Left cardiac atrium (tissue), 4 donors: ENCODE measurements around the gene NBPF1. TPM values are rescaled to one million over a fixed set of nuclear protein-coding genes. Genes with fewer than 3 reads are reported as not detected.
"Not testable (repeated sequence)": the region's sequence is repeated elsewhere in the genome, so short reads cannot be mapped to it uniquely, and the experiment has no call there.

Experiments
- ATAC-seq, 2 donors: fragments of 200-7000 bp; cut with Tn5 transposase; one replicate each; pipeline ENCODE4 v1.9.1; 2020; ENCODE audit warnings: mild to moderate bottlenecking in 2 of 2, moderate library complexity in 2 of 2
- DNase-seq: peaks from one replicate; pipeline ENCODE4 v3.0.0-alpha.2; 2020
- intact Hi-C, 2 donors: fragments of 100-400 bp; cut with DNase I; formaldehyde crosslinking; loops; one replicate each; pipeline versions ENCODE4 v1.14.1 to v1.15.1; 2022 to 2023
- long read RNA-seq: library from polyadenylated mRNA; unstranded; transcript quantifications from one replicate; pipeline ENCODE4 v2.0.0, GENCODE V29; 2021
- total RNA-seq, 2 donors: library from RNA; stranded (reverse); fragmentation: NEBNext Ultra II Directional; extraction: Animal tissue kit (Norgen Biotek cat#: 25700); gene quantifications; one replicate each; pipeline ENCODE4 v1.2.1, GENCODE V29; 2021
- donor health status: DM: no; HTN: yes; CAD: no.
- donor health status: DM: no; HTN: yes; CAD: no; lungs with severe emphysema.
- donor health status: DM: yes; HTN: yes; CAD: no.
- donor health status: Dilated cardiomyopathy.

The NBPF1 gene
- 10 to 100 TPM; 11.6 to 17.5 TPM for total RNA-seq
- long read RNA-seq, partial matches to known transcripts = 0 of 6 reads
- long read RNA-seq, other reads (novel, unspliced or antisense) = 3 of 6 reads

- peak; percentile 99 for ATAC-seq
- intact Hi-C loops = no loop called here
- DNase-seq = peak; percentile 99
Measured at GRCh38 chr1:16613185-16614147, at the start of gene NBPF1. Gene NBPF1 (minus strand): TSS chr1:16613564.

DNA sequence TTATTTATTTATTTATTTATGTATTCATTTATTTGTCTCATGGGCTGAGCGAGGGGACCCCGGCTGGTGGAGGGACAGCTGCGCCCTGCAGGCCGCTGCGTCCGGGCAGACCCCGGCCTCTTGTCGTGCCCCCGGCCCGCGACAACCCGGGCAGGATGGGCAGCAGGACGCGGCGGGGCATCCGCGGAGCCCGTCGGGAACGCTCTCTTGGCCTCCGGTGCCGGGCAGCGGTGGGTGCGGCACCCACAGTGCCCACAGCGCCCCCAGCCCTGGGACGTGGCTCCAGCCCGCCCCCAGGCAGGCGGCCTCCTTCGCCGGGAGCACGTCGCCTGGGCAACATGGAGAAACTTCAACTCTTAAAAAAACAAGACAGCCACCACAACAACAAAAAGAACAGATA is 44.9 kb upstream of the NBPF1 start:
- peak; percentile 30 to 42 for ATAC-seq
- DNase-seq, intact Hi-C loops: not testable (repeated sequence)

GRCh38 chr1:16656981-16657683 is 43.8 kb upstream of the NBPF1 start:
- peak; percentile 44 to 70 for ATAC-seq
- intact Hi-C loops, DNase-seq: not testable (repeated sequence)

DNA sequence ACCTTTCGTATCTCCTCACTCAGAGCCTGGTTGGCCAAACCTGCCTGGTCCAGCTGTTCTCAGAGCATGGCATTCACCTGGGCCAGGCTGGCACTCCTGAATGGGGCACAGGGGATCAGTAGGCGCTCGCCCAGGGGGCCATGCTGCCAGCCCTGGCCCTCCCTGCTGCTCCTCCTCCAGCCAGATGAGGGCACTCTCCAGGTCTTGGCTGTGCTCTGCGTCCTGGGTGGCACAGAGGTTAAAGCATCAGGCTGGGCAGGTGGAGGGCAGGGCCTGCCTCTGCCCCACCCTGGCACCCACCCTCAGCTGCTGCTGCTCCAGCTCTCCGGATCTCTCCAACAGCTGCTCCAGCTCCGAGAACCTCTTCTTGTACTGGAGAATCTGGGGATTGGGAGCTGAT is 43.2 kb upstream of the NBPF1 start:
- intact Hi-C loops = not testable (repeated sequence)

GRCh38 chr1:16651560-16651959 is 38.2 kb upstream of the NBPF1 start:
- ATAC-seq, intact Hi-C loops: not testable (repeated sequence)

More for the DNA sequence above, 43.2 kb upstream of the NBPF1 start:
- not testable (repeated sequence) for DNase-seq, ATAC-seq

GRCh38 chr1:16649960-16650359 is 36.6 kb upstream of the NBPF1 start:
- ATAC-seq, intact Hi-C loops: not testable (repeated sequence)

More at GRCh38 chr1:16651560-16651959, 38.2 kb upstream of the NBPF1 start:
- not testable (repeated sequence) for DNase-seq

GRCh38 chr1:16649390-16649789 is 36.0 kb upstream of the NBPF1 start:
- DNase-seq = peak; percentile 22
- intact Hi-C loops, ATAC-seq: not testable (repeated sequence)

More at GRCh38 chr1:16649960-16650359, 36.6 kb upstream of the NBPF1 start:
- not testable (repeated sequence) for DNase-seq

GRCh38 chr1:16648756-16649155 is 35.4 kb upstream of the NBPF1 start:
- ATAC-seq, intact Hi-C loops: not testable (repeated sequence)
- DNase-seq = peak; percentile 22

GRCh38 chr1:16648250-16648649 is 34.9 kb upstream of the NBPF1 start:
- ATAC-seq, intact Hi-C loops: not testable (repeated sequence)
- peak; percentile 16 for DNase-seq

DNA sequence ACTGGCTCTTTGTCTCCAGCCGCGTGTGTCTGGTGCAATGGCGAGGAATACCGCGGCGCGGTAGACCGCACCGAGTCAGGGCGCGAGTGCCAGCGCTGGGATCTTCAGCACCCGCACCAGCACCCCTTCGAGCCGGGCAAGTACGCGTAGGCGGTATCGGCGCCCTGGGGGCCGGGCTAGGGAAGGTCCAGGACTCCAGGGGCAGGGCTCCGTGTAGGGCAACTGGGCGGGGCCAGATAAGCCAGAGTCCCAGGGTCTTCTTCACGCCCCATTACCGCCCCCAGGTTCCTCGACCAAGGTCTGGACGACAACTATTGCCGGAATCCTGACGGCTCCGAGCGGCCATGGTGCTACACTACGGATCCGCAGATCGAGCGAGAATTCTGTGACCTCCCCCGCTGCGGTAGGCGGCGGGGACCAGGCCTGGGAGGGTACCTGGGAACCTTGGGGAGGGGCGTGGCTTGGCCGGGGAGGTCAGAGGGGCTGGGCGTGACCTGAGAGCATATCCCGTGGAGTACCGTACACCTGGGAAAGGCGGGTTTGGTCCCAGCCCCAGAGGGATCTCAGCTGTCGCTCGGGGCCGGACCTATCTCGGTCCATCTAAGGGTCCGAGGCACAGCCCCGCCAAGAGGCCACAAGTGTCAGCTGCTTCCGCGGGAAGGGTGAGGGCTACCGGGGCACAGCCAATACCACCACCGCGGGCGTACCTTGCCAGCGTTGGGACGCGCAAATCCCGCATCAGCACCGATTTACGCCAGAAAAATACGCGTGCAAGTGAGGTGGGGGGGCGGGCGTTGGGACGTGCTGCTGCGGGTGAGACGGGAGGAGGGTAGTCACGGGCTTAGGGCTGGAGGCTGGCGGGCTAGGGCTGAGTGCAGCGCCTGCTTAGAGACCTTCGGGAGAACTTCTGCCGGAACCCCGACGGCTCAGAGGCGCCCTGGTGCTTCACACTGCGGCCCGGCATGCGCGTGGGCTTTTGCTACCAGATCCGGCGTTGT is 34.1 kb upstream of the NBPF1 start:
- DNase-seq = peak; percentile 25
- intact Hi-C loops = not testable (repeated sequence)
- peak in 1 of 2 donors; percentile 4 for ATAC-seq

DNA sequence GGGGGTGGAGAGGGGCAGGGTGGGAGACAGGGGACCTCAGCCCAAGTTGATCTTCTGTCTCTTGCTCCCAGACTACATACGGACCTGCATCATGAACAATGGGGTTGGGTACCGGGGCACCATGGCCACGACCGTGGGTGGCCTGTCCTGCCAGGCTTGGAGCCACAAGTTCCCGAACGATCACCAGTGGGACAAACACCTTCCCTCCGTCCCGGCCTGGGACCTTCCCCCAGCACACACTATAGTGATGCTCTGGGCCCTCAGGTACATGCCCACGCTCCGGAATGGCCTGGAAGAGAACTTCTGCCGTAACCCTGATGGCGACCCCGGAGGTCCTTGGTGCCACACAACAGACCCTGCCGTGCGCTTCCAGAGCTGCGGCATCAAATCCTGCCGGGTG is 33.4 kb upstream of the NBPF1 start:
- ATAC-seq, intact Hi-C loops: not testable (repeated sequence)

GRCh38 chr1:16646061-16646664 is 32.8 kb upstream of the NBPF1 start:
- ATAC-seq, intact Hi-C loops: not testable (repeated sequence)
- DNase-seq = peak; percentile 21

More for the DNA sequence above, 33.4 kb upstream of the NBPF1 start:
- DNase-seq = peak; percentile 4

DNA sequence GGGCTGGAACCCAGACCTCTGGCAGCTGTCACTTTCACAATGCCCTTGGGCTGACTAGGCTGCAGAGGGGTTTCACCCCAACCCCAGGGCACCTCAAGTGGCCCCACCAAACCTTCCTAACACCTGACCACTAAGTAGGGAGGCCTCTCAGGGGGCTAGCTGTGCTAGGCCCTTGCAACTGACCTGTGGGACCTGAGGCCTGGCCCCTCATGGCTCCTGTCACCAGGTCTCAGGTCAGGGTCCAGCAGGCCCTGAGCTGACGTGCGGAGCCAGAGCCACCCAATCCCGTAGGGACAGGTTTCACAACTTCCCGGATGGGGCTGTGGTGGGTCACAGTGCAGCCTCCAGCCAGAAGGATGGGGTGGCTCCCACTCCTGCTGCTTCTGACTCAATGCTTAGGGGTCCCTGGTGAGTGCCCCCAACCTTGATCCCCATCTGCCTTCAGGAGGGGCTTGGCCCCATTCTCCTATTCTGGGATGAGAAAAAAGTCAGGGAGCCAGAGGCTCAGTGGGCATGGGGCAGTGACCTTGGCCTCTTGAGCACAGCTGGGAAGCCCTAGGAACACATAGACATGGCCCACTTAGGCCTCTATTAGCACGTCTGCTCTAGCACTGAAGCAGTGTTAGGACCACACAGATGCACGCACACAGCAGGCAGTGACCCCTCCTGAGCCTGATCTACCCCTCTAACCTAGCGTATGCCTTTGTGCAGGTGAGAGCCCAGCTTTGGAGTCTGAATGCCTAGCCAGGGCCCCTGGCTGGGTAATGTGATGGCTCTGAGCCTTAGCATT is 32.1 kb upstream of the NBPF1 start:
- DNase-seq (peak; percentile 36), ATAC-seq (peak in 1 of 2 donors; percentile 1)
- intact Hi-C loops = not testable (repeated sequence)

DNA sequence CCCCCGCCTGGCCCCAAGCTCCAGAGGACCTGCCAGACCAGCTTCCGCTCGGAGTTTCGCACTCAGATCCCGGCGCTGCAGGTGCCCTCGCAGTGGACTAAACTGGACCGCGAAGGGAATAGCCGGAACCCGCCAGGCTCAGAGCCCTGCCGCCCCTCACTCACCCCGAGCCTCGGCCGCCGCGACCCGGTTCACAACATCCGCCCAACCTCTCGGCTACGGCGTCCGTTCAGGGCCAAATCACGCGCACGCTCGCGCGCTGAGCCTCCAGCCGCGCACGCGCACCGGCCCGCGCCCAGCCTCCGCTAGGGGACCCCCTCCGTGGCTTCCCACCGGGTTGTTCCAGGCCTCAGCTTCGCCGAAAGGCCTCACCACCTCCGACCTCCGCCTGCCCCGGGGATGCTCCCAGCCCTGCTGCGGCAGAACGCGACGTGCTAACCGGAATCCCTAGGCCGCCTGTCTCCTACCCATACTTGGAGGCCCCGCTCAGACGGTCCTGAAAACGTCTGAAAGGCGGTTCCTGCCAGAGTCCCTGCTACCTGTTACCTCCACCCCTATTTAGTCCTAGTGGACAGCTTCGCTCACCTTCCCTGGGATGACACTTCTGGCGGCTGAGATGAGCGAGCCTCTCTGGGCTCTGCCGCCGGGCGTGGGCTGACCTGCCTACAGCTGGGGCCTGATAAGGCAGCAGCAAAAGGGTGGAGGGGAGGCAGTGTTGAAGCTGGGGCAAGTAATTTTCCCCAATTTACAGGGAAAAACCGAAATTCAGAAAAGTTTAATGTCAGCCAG is 31.3 kb upstream of the NBPF1 start:
- peak; percentile 99 for DNase-seq
- intact Hi-C loops = not testable (repeated sequence)
- ATAC-seq = peak; percentile 93 to 94

- intact Hi-C loops = no loop called here
- DNase-seq (no peak), ATAC-seq (no peak)
Measured at GRCh38 chr1:16644193-16644481, 30.8 kb upstream of the NBPF1 start.

DNA sequence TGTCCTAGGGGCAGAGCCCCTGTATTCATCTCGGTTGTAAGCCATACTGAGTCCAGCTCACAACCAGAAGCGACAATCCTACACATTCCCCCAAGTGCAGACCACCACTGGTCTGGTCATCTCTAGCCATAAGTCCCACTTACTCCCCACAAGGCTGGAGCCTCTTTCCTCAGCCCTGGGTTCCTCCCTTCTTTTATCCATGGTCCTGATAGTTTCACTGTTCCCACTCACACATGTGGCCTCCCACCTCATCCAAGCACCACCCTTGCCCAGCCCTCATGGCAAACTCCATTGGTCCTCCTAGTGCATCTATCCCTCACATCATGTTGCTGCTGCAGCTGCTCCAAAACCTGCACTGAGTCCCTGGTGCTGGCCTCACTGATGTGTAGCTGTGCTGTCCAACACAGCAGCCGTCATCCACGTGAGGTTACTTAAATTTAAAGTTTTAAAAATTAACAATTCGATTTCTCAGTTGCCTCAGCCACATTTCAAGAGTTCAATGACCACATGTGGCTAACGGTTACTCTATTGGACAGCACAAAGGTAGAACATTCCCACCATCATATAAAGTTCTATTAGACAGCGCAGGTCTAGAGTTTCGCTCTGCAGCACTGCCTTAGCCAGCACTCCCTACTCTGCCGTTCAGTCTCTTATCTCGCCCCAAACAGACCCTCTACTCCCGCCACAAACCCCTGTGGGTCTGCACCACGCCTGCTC is 30.3 kb upstream of the NBPF1 start:
- DNase-seq (peak; percentile 14), ATAC-seq (peak in 1 of 2 donors; percentile 0)
- intact Hi-C loops = not testable (repeated sequence)
